HG02759 (cell line): ENCODE measurements around the gene KIF17.

Experiments used
- ATAC-seq: cut with Tn5 transposase; IDR thresholded peaks from one replicate; pipeline ENCODE4 v1.9.1; 2021; ENCODE audit warnings: mild to moderate bottlenecking, moderate library complexity; ENCODE audit not compliant: unreplicated experiment

Gene KIF17

GRCh38 chr1:20663969-20664715, 53.7 kb downstream of the KIF17 start:
- ATAC-seq, result no peak

- ATAC-seq, result no peak
Observed at GRCh38 chr1:20663365-20663764, 54.4 kb downstream of the KIF17 start.

- ATAC-seq, result no peak
Observed at GRCh38 chr1:20662110-20662475, 55.7 kb downstream of the KIF17 start.

- peak; percentile 94 for ATAC-seq
Observed at GRCh38 chr1:20661207-20662109, 56.3 kb downstream of the KIF17 start, which contains the start of gene DDOST. Gene DDOST, minus strand, starts transcription at chr1:20661369. Its CDS starts 19 bp downstream, at chr1:20661350.

- ATAC-seq, result no peak
Observed at GRCh38 chr1:20660847-20661206, 57.0 kb downstream of the KIF17 start.

- no peak for ATAC-seq
Observed at GRCh38 chr1:20660363-20660762, 57.4 kb downstream of the KIF17 start.

GRCh38 chr1:20658166-20658915, 59.5 kb downstream of the KIF17 start:
- ATAC-seq, result no peak

GRCh38 chr1:20657024-20657423, 60.8 kb downstream of the KIF17 start:
- no peak for ATAC-seq

GRCh38 chr1:20654104-20654690, 63.6 kb downstream of the KIF17 start:
- ATAC-seq, result no peak

- ATAC-seq, result no peak
Observed at GRCh38 chr1:20652300-20652699, 65.5 kb downstream of the KIF17 start.

GRCh38 chr1:20648946-20649345, 68.9 kb downstream of the KIF17 start:
- ATAC-seq, result no peak

GRCh38 chr1:20648438-20648837, 69.4 kb downstream of the KIF17 start:
- no peak for ATAC-seq

GRCh38 chr1:20645414-20645813, 72.4 kb downstream of the KIF17 start:
- ATAC-seq, result no peak

- ATAC-seq, result no peak
Observed at GRCh38 chr1:20644416-20644815, 73.4 kb downstream of the KIF17 start.

- ATAC-seq, result no peak
Observed at GRCh38 chr1:20643080-20643479, 74.7 kb downstream of the KIF17 start.

GRCh38 chr1:20641975-20642374, 75.8 kb downstream of the KIF17 start:
- ATAC-seq, result no peak

GRCh38 chr1:20640183-20640597, 77.6 kb downstream of the KIF17 start:
- no peak for ATAC-seq

GRCh38 chr1:20636785-20637347, 80.9 kb downstream of the KIF17 start:
- ATAC-seq, result no peak

- ATAC-seq, result no peak
Observed at GRCh38 chr1:20634594-20635084, 83.2 kb downstream of the KIF17 start.

GRCh38 chr1:20634065-20634593, 83.7 kb downstream of the KIF17 start:
- ATAC-seq, result no peak
